Stimulated activated CD8-positive, alpha-beta memory T cell treated with anti-CD3 and anti-CD28 coated beads, Interleukin-7, amount 100 ng/mL, for 4 hours (primary cell): ENCODE measurements around the gene IL11RA.
"Not testable (repeated sequence)": the region's sequence is repeated elsewhere in the genome, so short reads cannot be mapped to it uniquely, and the experiment has no call there.

Source experiments
- DNase-seq, 2 donors: peaks; one replicate each; pipeline ENCODE4 v3.0.0-alpha.2; 2020; ENCODE audit warnings: low read depth in 2 of 2

Gene IL11RA

DNA sequence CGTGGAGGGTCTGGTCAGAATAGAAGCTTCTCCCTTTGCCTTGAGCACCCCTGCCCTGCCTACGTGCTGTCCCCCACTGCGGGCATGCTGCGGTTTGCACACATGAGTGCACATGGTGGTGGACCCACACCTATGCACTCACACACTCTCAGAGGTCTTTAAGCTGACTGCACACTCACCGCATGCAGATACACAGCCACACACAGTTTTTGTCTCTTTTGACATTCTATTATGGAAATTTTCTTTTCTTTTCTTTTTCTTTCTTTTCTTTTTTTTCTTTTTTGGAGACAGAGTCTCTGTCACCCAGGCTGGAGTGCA, 22.5 kb upstream of the IL11RA start:
- DNase-seq: no peak

DNA sequence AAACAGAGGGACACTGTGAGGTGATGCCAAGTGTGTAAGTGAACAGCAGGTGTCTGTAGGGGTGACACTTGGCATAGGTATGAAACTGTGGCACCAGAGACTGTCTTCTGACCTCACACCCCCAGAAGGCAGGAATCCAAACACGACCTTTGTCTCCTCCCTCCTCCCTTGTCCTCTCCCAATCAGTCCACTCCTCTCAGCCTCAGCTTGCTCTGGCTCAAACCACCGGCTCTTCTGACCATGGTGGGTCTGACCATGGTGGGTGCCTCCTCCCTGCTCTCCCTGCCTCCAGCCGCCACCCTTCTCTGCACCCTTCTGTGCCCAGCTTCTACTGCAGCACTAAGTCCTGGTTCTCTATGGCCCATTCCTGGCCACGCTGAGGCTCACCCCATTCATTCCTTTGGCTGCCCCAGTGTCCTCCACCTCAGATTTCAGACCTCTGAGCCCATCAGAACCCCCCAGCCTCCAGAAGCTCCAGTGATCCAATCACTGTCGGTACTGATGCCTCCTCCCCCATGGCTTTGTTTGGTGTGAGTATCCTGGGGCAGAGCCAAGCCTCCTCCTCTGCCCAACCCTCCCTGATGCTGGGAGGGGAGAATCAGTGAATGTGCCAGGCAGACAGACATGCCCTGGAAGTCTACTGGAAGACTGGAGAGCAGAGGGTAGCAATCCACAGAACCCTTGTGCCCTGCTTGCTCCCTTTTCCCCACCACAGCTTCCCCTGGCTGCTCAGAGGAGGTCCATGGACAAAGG, 21.4 kb upstream of the IL11RA start:
- no peak for DNase-seq

DNA sequence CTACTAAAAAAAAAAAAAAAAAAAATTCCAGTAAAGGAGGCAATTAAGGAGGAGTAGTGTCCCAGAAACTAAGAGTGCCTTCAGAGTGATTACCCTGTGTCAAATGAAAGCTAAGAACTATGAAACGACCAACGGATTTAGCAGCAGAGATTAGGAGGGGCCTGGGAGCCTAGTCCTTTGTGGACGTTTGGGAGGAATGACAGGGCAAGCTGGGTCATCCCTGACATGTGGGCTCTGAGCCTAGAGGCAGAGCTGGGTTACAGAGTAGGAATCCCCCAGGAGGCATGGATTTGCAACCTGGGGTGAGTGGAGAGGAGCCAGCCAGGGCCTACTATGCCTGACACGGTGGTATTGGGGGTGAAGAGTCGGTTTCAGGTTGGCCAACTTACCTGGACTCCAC, 18.8 kb upstream of the IL11RA start:
- no peak for DNase-seq

DNA sequence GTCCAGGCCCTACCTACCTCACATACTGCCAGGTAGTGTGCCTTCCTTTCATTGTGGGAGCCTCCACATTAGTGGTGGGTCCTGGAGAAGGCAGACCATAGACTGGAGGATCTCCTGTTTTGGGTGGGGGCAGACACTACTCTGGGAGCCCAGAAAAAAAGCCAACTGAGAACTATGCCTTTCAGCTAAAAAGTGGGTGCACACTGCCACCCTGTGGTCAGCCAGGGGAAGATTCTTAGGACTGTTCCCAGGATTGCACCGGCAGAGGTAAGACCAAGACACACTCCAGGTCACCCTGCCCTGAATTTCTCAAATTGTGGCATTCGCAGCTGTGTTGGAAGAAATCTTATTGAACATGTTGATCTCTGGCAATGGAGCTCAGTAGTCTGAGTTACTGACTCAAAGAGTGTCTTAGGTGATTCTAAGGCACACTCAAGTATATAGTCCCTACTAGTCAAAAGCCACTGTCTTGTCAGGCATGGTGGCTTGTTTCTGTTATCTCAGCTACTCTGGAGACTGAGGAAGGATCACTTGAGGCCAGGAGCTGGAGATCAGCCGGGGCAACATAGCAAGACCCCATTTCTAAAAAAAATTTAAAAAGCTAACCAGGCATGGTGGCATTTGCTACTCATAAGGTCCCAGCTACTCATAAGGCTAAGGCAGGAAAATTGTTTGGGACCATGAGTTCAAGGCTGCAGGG, 18.0 kb upstream of the IL11RA start:
- DNase-seq: peak in 1 of 2 donors; percentile 57

GRCh38 chr9:34634551-34635248, 17.3 kb upstream of the IL11RA start:
- DNase-seq: no peak

GRCh38 chr9:34635556-34635955, 16.4 kb upstream of the IL11RA start:
- DNase-seq: no peak

DNA sequence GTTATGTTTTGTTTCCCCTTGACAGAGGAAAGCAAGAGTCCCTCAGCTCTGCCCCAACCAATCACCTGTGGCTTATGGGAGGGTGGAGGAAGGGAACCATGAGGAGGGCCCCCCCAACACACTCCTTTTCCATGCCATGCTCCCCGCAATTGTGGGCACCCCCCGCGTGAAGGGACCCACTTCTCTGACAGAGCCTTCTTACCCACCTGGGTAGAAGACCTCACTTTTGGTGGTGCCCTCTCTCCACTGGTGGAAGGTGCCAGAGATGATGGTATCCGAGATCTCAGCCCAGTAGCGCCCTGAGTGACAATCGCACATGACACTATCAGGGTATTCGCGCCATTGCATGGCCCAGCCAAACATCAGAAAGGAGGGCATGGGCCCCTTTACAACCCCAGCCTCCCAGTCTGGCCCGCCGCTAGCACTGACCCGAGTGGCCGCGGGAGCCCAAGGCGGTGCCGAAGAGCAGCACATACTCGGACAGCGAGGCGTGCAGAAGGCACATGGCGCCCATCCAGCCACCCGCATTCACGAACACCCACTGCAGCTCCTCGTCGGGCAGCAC, 15.1 kb upstream of the IL11RA start:
- no peak for DNase-seq

GRCh38 chr9:34637356-34638137, 14.4 kb upstream of the IL11RA start, which contains the start of gene SIGMAR1:
TSS of gene SIGMAR1 (minus strand) at chr9:34637787. CDS start at chr9:34637697, 90 bp downstream.
- DNase-seq: peak; percentile 87 to 91

GRCh38 chr9:34638138-34638445, 13.9 kb upstream of the IL11RA start:
- no peak for DNase-seq

DNA sequence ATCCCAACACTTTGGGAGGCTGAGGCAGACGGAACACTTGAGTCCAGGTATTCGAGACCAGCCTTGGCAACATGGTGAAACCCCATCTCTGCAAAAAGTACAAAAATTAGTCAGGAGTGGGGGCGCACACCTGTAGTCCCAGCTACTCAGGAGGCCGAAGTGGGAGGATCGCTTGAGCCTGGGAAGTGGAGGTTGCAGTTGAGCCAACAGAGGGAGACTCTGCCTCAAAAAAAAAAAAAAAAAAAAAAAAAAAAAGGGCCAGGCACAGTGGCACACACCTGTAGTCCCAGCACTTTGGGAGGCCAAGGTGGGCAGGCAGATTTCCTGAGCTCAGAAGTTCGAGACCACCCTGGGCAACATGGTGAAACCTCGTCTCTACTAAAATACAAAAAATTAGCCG, 12.7 kb upstream of the IL11RA start:
- not testable (repeated sequence) for DNase-seq

GRCh38 chr9:34642679-34643078, 9.3 kb upstream of the IL11RA start:
- no peak for DNase-seq

- DNase-seq: no peak
Measured at GRCh38 chr9:34644766-34645314, 7.1 kb upstream of the IL11RA start.

- peak; percentile 94 to 95 for DNase-seq
Measured at GRCh38 chr9:34646211-34647083, 5.5 kb upstream of the IL11RA start, which contains the start of gene GALT. TSS of gene GALT (plus strand) at chr9:34646675. CDS start at chr9:34646705, 30 bp downstream.

DNA sequence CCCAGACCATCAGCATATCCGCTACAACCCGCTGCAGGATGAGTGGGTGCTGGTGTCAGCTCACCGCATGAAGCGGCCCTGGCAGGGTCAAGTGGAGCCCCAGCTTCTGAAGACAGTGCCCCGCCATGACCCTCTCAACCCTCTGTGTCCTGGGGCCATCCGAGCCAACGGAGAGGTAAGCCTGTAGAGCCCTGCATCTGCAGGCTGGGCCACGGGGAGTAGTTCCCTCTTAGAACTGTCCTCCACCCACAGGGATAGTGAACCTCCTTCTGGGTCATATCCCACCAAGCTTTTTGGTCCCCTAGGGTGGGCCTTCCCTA, 4.9 kb upstream of the IL11RA start:
- no peak for DNase-seq

DNA sequence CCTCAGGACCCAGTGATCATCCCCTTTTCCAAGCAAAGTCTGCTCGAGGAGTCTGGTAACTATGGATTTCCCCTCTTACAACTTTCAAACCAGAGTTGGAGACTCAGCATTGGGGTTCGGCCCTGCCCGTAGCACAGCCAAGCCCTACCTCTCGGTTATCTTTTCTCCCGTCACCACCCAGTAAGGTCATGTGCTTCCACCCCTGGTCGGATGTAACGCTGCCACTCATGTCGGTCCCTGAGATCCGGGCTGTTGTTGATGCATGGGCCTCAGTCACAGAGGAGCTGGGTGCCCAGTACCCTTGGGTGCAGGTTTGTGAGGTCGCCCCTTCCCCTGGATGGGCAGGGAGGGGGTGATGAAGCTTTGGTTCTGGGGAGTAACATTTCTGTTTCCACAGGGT, 4.3 kb upstream of the IL11RA start:
- DNase-seq: no peak

DNA sequence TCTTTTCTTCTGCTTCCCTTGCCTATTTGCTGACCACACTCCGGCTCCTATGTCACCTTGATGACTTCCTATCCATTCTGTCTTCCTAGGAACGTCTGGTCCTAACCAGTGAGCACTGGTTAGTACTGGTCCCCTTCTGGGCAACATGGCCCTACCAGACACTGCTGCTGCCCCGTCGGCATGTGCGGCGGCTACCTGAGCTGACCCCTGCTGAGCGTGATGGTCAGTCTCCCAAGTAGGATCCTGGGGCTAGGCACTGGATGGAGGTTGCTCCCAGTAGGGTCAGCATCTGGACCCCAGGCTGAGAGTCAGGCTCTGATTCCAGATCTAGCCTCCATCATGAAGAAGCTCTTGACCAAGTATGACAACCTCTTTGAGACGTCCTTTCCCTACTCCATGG, 3.3 kb upstream of the IL11RA start:
- no peak for DNase-seq

GRCh38 chr9:34650816-34651215, 1.2 kb upstream of the IL11RA start:
- DNase-seq: no peak

DNA sequence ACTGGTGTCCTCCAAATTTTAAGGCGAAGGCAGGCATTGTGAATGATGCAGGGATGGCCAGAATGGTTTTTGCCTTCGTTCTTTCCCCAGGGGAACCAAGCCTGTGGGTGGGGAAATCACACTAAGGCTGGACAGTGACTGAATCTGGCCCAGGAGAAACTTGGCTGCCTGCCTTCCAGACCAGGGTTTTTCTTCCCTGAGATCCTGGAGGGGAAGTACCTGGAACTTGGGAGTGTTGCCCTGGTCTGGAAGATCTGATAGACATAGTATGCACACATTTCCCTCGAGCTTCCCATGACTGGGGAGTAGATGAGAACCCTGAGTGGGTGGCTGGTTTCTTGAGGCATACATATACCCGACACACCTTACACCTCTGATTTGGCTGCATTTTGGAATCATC, 664 bp upstream of the IL11RA start:
- no peak for DNase-seq

DNA sequence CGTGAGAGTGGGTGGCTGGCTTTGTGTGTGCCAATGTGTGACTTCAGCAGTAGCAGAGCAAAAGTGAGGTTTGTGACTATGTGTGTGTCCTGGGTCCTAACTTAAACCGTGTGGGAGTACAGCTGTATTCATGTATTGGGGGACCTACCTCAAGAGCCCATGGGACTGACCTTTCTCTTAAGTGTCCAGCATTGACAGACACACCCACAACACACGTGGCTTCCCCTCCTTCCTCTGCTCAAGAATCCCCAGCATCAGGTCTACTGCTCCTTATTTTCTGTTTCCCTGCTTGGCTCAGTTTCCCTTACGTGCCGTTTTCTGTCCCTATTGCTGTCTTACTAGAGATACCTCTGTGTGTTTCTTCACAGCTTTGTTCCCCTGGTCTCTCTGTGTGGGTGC, 616 bp downstream of the IL11RA start:
- DNase-seq: no peak

DNA sequence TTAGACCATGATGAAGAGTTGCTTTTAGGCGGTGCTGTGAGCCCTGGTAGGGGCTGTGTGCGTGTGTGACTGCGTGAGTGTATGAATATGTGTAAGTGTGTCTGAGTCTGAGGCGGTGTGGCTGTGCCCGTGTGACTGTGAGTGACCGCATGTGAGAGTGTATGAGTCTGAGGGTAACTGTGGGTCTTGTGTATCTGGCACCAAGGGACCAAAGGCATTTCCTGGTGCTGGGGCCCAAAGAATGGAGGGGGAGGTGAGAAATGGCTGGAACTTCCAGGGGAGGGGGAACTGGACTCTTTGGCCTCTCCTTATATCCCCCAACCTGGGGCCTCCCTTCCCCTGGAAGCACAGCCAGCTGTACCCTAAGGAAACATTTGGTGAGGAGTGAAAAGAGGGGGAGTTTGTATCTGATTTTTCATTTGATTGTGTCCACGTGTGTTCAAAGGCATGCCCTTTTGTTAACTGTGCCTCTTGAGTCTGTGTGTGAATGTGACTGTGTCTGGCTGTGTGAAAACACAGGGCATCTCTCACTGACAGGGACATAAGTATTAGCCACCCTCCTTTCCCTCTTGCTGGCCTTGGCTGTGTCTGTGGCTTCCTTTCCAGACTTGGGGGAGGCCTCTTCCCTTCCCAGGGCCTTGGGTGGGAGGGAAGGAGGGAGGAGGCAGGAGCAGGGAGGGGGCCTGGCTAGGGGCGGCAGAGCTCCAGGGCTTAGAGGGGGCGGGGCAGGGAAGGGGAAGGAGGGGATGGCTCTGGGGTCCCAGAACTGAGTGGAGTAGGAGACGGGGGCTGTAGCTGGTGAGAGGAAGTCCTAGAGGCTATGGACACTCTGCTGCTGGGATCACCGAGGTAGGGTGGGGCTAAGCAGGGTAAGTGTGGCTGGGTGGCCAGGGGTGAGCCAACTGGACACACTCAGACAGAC, 1.4 kb downstream of the IL11RA start:
- DNase-seq: no peak
